Measurements from ENCODE around the gene CFAP58. TPM values are rescaled to one million over a fixed set of nuclear protein-coding genes. Genes with fewer than 3 reads are reported as not detected.

Gene CFAP58
- total RNA-seq, 1 donor from 2014 or later: 0.53 TPM

- no peak overlapping the region for H3K4me3 ChIP-seq (ENCODE audit: low read depth, low read length)
- DNase-seq (ENCODE audit: low read depth) (no peak), FAIRE-seq (no peak)
- H3K27me3 ChIP-seq (ENCODE audit: control insufficient read depth, insufficient read depth, low read length): no peaks in the 10 kb centered on the region
- TF ChIP-seq CTCF (IDR thresholded peaks at IDR 0.05; ENCODE audit: insufficient read depth, low read length, severe bottlenecking): no peak
- no peaks in the 10 kb centered on the region for H3K36me3 ChIP-seq (ENCODE audit: control insufficient read depth, insufficient read depth, low read length)
These were observed 80.0 kb downstream of the CFAP58 start for GRCh38 chr10:104433669-104434068.

- TF ChIP-seq CTCF (IDR thresholded peaks at IDR 0.05; ENCODE audit: insufficient read depth, low read length, severe bottlenecking): no peak
- Histone ChIP-seq H3K27me3 (ENCODE audit: control insufficient read depth, insufficient read depth, low read length) (no peaks in the 10 kb centered on the region), H3K36me3 (ENCODE audit: control insufficient read depth, insufficient read depth, low read length) (no peaks in the 10 kb centered on the region), H3K4me3 (ENCODE audit: low read depth, low read length) (no peak overlapping the region)
- peak; percentile 13 for FAIRE-seq
- DNase-seq (ENCODE audit: low read depth): peak; percentile 22
These were observed 81.0 kb downstream of the CFAP58 start for GRCh38 chr10:104434601-104435000.

GRCh38 chr10:104435822-104436221 lies 82.2 kb downstream of the CFAP58 start:
- no peak for FAIRE-seq
- peak; percentile 69 for DNase-seq (ENCODE audit: low read depth)

GRCh38 chr10:104437226-104437625 lies 83.6 kb downstream of the CFAP58 start:
- TF ChIP-seq CTCF (IDR thresholded peaks at IDR 0.05; ENCODE audit: insufficient read depth, low read length, severe bottlenecking): no peak
- FAIRE-seq (no peak), DNase-seq (ENCODE audit: low read depth) (peak; percentile 39)
- H3K4me3 ChIP-seq (ENCODE audit: low read depth, low read length): no peak overlapping the region
- H3K36me3 ChIP-seq (ENCODE audit: control insufficient read depth, insufficient read depth, low read length): no peaks in the 10 kb centered on the region
- no peaks in the 10 kb centered on the region for H3K27me3 ChIP-seq (ENCODE audit: control insufficient read depth, insufficient read depth, low read length)

More at GRCh38 chr10:104435822-104436221, 82.2 kb downstream of the CFAP58 start:
- Histone ChIP-seq H3K27me3 (ENCODE audit: control insufficient read depth, insufficient read depth, low read length) (no peaks in the 10 kb centered on the region), H3K4me3 (ENCODE audit: low read depth, low read length) (no peak overlapping the region), H3K36me3 (ENCODE audit: control insufficient read depth, insufficient read depth, low read length) (no peaks in the 10 kb centered on the region)
- no peak for TF ChIP-seq CTCF (IDR thresholded peaks at IDR 0.05; ENCODE audit: insufficient read depth, low read length, severe bottlenecking)

GRCh38 chr10:104440221-104440620 lies 86.6 kb downstream of the CFAP58 start:
- Histone ChIP-seq H3K36me3 (ENCODE audit: control insufficient read depth, insufficient read depth, low read length) (no peaks in the 10 kb centered on the region), H3K27me3 (ENCODE audit: control insufficient read depth, insufficient read depth, low read length) (no peaks in the 10 kb centered on the region), H3K4me3 (ENCODE audit: low read depth, low read length) (no peak overlapping the region)
- DNase-seq (ENCODE audit: low read depth) (no peak), FAIRE-seq (no peak)
- TF ChIP-seq CTCF (IDR thresholded peaks at IDR 0.05; ENCODE audit: insufficient read depth, low read length, severe bottlenecking): no peak

- TF ChIP-seq CTCF (IDR thresholded peaks at IDR 0.05; ENCODE audit: insufficient read depth, low read length, severe bottlenecking): no peak
- H3K4me3 ChIP-seq (ENCODE audit: low read depth, low read length): no peak overlapping the region
- no peaks in the 10 kb centered on the region for H3K36me3 ChIP-seq (ENCODE audit: control insufficient read depth, insufficient read depth, low read length)
- FAIRE-seq: no peak
- no peaks in the 10 kb centered on the region for H3K27me3 ChIP-seq (ENCODE audit: control insufficient read depth, insufficient read depth, low read length)
- DNase-seq (ENCODE audit: low read depth): peak; percentile 83
These were observed 87.8 kb downstream of the CFAP58 start for GRCh38 chr10:104441329-104442000.

All from bronchial epithelial cell (primary cell).